NCI-H2107 treated with DMSO at 0.1 percent for 48 hours (cell line): ENCODE measurements around the gene ADAMTS17.

Source experiments
- DNase-seq: peaks from one replicate; lab custom pipeline; 2025; ENCODE audit not compliant: unreplicated experiment; lab: John Stamatoyannopoulos, UW

Gene ADAMTS17, protein sequence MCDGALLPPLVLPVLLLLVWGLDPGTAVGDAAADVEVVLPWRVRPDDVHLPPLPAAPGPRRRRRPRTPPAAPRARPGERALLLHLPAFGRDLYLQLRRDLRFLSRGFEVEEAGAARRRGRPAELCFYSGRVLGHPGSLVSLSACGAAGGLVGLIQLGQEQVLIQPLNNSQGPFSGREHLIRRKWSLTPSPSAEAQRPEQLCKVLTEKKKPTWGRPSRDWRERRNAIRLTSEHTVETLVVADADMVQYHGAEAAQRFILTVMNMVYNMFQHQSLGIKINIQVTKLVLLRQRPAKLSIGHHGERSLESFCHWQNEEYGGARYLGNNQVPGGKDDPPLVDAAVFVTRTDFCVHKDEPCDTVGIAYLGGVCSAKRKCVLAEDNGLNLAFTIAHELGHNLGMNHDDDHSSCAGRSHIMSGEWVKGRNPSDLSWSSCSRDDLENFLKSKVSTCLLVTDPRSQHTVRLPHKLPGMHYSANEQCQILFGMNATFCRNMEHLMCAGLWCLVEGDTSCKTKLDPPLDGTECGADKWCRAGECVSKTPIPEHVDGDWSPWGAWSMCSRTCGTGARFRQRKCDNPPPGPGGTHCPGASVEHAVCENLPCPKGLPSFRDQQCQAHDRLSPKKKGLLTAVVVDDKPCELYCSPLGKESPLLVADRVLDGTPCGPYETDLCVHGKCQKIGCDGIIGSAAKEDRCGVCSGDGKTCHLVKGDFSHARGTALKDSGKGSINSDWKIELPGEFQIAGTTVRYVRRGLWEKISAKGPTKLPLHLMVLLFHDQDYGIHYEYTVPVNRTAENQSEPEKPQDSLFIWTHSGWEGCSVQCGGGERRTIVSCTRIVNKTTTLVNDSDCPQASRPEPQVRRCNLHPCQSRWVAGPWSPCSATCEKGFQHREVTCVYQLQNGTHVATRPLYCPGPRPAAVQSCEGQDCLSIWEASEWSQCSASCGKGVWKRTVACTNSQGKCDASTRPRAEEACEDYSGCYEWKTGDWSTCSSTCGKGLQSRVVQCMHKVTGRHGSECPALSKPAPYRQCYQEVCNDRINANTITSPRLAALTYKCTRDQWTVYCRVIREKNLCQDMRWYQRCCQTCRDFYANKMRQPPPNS

DNA sequence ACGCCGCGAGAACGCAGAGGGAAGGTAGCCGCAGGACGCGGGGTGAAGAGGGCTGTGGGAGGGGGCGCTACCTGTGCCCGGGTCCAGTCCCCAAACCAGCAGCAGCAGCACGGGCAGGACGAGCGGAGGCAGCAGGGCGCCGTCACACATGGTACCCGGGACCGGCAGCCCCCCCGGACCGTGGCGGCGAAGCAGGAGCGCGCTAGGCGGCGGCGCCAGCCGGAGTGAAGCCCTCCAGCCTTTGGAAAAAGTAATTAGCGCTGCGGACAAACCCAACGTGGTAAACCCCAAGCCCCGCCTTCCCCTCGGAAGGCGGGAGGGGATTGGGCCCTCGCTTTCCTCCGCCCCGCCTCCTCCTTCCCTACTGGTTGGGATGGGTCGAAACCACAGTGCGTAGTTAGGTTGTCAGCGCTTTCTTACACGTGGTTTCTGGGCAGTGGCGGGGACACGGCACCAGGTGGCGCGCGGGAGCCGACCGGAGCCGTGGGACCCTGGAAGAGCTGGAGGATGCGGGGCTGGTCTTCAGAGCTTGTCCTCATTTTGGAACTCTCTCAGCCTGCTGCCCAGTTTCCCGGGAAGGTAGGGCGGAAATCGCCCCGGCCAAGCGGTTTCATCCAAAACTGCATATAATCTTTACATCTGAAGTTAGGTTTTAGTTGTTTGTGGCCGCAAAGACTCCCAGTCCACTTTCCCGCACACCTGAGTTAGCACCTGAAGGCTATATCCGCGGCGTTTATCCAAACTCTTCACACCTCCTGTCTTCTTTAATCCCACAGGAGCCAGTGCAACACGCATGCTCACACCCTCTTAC is at the start of gene ADAMTS17:
ADAMTS17 (minus strand) TSS at position 226 of the 811 bp plus-strand sequence; CDS start at position 150, 76 bp downstream.
- peak; percentile 4 for DNase-seq

DNA sequence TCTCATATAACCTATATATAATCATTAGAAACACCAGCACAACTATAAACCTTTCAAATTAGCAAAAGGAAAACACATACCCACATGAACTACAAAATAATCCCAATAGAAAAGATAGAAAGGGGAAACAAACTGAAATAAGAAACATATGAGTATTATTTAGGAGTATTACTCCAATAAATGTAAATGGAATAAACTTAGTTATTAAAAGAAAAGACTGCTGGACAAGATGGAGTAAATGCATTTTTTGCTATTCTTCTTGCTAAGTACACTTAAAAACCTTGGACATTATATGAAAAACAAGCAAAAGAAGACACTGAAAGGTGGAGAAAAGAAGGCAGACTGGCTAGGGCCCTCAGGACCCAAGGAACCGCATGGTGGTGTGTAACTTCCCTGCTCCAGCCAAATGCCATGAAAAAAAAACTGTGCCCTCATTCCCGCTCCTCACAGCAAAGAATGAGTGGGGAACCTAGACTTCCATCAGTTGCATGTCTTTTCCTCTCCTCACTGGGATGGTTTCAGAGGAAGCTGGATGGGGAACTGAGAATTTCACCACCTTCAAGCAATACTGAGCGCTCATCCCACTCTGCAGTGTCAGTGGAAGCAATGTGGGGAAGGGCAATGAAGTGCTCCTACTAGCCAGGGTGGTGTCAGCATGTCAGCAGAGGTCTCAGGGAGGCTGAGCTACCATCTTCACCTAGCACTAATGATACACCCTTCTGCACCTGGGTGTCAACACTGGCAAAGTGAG is 43.7 kb upstream of the ADAMTS17 start:
- no peak for DNase-seq

DNA sequence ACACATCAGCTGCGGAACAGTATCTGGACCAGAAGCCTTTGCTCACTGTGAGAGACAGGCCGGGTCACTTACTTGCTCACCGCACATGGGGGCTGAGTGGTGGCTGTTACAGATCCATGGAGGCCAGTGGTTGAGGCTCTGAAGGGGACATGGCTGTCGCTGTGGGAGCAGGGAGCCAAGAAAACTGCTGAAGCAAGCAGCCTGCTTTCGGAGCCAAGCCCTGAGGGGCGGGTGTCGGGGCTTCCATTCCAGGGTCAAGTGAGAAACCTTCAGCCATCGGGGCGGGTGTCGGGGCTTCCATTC is 42.3 kb upstream of the ADAMTS17 start:
- no peak for DNase-seq

DNA sequence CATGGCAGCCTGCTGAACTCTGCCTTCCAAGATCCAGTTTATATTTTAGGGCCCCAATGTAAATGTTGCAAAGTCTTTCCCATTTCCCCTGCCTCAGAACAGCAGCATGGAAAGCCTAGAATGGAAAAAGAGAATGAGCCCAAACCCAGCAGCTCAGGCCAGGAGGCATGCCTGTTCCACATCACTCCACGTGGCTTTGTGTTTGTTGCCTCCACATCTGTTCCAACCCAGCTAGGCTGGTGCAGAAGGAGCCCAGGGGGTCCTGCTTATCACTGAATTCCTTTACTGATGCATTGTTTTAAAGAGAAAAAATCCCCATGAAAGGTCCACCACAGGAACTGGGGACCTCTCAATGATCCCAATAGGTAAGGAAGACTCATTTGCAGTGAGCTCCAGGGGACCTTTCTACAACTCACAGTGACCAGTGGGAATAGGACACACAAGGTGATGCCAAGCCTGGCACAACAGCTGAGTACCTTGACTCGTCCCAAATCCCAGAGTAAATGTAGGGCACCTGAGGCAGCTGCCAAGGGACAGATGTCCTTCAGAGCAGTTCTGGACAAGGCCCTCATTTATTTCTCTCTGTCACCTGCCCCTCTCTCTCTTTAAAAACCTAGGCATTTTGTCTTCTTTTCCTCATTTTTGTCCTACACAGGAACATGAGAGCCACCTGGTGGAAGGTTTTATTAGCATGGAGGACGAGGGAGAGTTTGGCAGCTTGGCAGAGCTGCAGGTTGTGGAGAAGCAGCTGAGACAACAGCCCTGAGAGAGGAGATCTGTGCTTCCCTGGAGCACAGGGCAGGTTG is 41.7 kb upstream of the ADAMTS17 start:
- DNase-seq: no peak

DNA sequence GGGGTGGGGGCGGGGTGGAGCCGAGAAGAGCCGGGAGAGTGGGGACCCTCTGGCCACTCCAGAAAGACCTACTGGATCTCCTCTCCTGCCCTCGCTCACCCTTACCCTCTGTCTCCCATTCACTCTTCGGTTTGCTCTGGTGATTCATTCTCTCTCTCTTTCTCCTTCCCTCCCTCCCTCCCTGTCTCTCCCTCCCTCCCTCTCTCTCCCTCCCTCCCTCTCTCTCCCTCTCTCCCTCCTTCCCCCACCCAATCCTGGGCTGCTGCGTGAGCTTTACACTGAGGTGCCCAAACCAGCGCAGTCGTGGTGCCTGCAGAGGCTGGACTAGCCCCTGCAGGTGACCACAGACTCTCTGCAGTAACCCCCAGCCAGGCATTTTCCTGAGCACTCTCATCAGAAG is 32.2 kb upstream of the ADAMTS17 start:
- no peak for DNase-seq

DNA sequence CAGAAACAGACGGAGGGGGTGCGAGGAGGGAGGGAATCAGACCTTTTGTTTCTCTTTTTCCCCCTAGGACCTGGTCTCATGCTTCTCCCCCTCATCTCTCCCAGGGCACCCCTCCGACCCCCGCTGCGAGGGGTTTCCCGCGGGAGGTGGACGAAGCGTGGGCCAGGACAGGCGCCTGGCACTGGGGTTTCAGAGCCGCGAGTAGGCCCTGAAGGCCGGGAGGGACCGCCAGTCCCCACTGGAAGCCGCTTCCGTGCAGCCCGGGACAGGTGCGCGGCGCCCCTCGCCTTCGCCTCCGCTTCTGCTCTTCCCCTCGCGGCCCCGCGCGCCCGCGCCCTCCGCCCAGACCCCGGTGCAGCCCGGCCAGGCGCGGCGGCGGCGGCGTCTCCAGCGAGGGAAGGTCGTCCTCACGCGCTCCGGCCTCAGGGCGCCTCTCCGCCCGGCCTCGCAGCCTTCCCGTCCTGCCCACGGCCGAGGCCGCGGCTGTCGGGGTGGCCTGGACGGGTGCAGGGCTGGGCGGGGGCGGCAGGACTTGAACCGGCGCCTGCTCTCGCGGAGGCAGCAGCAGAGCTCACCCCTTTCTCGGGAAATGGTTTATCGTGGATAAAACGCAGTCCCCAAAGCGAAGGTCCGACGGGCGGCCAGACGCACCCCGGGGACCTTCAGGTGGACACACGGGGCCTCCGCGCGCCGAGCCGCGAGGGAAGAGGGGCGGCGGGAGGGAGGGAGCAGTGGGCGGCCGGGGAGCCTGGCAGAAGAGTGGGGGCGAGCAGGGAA is 31.5 kb upstream of the ADAMTS17 start:
- DNase-seq: no peak

DNA sequence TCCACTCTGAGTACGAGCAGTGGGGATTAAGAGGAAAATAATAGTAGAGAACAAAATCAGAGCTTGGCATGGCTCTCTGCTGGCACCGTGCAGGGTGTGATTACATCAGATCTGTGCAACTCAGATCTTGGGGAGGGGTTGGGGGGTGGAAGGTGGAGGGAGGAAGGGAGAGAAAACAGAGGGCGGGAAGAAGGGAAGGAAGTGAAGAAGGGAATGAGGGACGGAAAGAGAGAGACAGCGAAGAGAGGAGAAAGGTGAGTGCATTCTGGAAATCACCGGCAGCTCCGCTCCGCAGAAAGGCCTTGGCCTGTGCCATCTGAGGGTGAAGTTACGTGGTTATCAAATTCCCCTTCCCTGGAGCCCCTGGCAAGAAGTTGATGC is 31.0 kb upstream of the ADAMTS17 start:
- DNase-seq: no peak

DNA sequence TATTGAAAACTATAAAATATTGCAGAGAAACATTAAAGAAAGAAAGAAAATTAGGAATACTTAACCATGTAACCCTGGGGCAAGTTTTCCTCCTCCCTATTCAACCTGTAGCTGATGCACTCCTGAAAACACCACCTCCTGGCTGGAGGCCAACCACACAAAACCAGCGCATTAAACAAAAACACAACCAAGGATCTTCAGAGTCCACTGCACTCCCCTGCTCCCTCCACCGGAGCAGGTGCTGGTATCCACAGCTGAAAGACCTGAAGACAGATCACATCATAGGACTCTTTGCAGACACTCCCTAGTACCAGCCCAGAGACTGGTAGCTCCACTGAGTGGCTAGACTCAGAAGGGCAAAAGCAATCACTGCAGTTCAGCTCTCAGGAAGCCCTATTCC is 13.6 kb upstream of the ADAMTS17 start:
- DNase-seq: no peak

DNA sequence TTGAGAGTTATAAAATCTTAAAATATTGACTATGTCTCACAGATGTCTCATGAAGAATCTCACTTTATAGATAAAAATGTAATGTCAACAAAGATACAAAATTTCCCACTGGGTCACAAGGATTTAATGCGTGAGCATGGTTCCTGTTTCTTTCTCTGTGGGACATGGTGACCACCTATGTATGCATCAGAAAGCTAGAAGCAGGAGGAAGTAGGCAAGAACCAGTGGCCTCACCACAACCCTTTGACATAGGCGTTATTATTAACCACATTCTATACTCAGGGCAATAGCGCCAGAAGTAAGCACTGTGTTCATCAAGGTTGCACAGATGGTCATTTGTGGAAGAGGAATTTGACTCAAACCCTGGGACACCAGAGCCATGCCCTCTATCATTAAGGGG is 11.7 kb upstream of the ADAMTS17 start:
- no peak for DNase-seq

DNA sequence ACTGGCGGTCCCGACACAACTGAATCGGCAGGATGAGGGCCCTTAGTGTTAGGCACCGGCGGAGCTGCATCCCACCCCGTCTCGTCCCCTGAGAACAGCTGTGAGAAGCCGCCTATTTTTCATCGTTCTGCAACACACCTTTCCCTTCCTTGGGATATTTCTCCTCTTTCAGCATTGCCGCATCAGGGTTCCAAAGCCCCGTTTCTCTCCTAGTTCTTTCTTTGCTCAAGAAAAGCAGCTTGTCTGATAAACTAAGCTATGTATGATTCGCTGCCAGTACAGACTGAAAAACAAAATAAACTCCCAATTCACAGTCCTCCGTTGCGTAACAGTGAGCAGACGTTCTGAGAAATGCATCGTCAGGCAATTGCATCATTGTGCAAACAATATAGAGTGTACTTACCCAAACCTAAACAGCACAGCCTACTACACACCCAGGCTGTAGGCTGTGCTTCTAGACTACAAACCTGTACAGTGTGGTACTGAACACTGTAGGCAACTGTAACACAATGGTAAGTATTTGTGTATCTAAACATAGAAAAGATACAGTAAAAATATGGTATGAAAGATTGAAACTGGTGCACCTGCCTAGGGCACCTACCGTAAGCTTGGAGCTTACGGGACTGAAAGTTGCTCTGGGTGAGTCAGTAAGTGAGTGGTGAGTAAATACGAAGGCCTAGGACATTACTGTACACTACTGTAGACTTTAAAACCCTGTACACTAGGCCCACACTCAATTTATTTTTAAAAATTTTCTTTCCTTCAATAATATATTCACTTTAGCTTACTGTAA is 8.9 kb upstream of the ADAMTS17 start:
- DNase-seq: no peak

DNA sequence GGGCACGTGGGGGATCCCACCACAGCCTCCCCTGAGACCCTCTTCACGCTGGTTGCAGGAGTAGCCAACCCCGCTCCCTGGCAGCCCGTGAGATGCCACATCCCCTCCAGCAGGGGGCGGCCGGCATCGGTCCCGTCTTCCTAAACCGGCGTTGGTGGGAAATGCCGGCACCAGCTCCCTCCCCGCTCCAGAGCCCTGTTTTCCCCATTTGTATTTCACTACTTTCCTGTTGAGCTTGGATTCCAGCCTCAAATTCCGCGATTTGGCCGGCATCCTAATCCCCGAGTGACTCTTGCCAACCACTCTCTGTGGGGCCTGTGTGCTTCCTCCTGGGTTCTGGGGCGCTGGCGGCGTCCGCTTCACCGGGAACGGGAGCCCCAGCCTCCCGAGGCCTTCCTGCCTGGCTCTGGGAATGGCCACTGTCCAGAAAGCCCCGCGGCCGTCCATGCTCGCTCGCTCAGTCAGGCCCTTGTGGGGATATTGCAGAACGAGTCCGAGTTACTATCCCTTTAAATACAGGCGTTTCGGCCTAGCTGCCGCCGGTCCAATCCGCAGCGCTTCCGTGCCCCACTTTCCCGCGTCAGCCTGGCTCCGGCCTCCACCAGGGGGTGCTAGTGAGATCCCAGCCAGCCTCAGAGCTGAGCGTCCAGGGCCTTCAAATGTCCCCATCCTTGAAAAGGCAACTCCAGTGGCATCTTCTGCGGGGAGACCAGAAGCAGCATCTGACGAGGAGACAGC is 8.1 kb upstream of the ADAMTS17 start:
- DNase-seq: peak; percentile 7

DNA sequence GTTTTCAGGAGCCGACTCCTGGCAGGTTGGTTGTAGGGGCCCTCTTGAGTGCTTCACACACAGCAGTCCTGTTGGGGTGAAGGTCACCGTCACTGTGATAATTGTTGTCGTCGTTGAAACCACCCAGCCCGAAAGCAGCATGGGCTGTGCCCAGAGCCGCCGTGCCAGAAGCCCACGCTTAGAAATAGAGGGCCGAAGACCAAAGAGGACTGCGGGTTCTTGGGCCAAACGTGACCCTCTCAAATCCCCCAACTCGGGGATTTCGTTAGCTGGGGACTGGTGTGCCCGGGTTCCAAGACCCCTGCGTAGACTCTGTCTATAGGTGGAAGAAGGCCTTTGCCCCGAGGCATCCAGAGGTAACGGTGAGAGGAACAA is 7.5 kb upstream of the ADAMTS17 start:
- no peak for DNase-seq

DNA sequence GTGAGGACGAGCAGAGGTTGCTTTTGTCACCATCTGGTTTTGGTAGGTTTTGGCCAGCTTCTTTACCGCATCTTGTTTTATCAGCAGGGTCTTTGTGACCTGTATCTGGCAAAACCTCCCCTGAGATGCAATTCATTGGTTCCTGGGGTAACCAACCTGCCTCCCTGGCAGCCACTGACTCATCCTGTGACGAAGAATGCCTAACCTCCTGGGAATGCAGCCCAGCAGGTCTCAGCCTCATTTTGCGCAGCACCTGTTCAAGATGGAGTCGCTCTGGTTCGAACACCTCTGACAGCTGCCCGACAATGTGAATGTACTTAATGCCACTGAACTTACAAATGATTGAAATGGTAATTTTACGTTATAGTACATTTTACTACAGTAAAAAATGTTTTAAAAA is 6.8 kb upstream of the ADAMTS17 start:
- DNase-seq: no peak

DNA sequence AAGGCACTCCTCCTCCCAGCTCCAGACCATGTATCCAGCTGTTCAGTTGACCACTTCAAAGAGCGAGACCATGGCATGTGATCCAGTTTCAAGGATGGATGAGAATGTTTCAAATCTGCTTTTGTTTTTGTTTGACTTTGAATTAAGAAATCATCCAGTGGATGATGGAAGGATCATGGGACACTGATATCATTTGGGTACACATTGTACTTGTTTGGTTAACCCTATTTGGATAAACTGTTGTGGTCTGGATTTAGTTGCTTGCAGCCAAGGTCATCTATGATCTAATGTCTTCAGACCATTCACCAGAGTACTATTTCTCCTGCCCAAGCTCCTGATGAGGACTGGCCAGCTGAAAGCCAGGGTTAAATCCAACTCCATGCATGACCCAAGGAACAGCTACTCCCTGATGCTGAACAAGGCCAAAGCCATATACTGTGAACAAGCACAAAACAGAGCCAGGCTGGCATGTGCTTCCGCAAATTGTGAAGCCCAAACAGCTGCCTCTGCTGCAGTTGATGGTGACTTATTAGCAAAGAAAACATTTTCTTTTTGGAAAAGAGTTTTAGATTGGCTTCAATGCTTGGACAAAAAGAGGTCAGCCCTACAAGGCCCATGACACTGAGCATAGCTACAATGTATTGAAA is 5.2 kb upstream of the ADAMTS17 start:
- no peak for DNase-seq

DNA sequence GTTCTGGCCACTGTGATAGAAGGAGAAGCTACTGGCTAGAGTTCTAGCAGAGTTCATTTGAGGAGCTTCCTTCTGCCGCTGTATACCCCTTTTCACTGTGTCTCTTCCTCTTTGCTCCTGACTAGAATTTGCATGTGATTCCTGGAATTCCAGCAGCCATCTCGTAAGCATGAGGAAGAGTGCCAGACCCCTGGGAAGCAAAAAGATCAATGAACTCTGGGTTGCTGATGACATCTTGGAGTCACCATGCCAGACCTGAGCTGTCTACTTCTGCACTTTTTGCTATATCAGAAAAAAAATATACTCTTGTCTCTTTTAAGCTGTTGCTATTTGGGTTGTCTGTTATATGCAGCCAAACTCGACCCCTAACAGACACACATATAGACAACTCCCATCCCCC is 3.7 kb upstream of the ADAMTS17 start:
- no peak for DNase-seq

DNA sequence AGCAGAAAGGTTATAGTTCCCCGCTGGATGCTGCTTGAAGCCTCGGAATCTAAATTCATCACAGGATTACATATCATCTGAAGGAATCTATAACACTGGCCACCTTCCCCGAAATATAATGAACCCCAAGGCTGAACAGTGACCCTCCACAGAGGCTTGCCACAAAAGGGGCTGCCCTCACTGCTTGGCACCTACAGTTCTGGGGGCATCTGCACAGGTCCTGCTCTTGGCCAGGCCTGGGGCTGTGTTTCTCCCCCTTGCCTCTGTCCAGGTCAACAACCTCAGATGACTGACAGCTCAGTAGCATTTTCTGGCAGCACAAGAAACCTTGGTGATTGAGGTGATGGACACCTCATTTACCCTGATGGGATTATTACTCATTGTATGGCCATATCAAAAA is 1.5 kb upstream of the ADAMTS17 start:
- DNase-seq: no peak

DNA sequence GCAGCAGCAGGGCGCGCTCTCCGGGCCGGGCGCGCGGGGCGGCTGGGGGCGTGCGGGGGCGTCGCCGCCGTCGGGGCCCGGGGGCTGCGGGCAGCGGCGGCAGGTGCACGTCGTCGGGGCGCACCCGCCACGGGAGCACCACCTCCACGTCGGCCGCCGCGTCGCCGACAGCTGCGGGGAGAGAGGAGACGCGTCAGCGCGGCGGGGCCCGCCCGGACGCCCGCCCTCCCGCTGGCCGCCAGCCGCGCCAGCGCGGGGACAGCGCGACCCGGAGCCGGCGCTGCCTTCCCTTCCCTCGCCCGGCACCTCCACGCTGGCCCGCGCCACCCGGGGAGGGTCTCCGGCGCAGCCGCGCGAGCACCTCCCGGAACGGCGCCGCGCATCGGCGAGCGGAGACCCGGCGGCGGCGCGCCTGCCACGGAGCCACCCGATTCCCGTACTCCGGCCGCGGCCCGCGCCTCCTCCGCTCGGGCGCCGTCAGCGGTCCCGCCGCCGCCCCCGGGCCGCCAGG is 481 bp downstream of the ADAMTS17 start:
- no peak for DNase-seq
